BLaER1 (cell line): ENCODE measurements around the gene PLK5.

Experiments used
- H3K27ac ChIP-seq: shearing (Covaris generic); formaldehyde crosslinking; 2 replicates; pipeline ENCODE4 v1.8.1; 2022
- H3K27me3 ChIP-seq: shearing (Covaris generic); formaldehyde crosslinking; 2 replicates; pipeline ENCODE4 v1.8.1; 2022
- H3K36me3 ChIP-seq: shearing (Covaris generic); formaldehyde crosslinking; 2 replicates; pipeline ENCODE4 v1.8.1; 2022
- H3K4me1 ChIP-seq: shearing (Covaris generic); formaldehyde crosslinking; 2 replicates; pipeline ENCODE4 v1.8.1; 2022
- H3K4me2 ChIP-seq: shearing (Covaris generic); formaldehyde crosslinking; 2 replicates; pipeline ENCODE4 v1.8.1; 2022
- H3K4me3 ChIP-seq: shearing (Covaris generic); formaldehyde crosslinking; 2 replicates; pipeline ENCODE4 v1.8.1; 2022
- H3K9ac ChIP-seq: shearing (Covaris generic); formaldehyde crosslinking; 2 replicates; pipeline ENCODE4 v1.8.1; 2022
- H3K9me3 ChIP-seq: shearing (Covaris generic); formaldehyde crosslinking; 2 replicates; pipeline ENCODE4 v1.8.1; 2022
- H4K20me1 ChIP-seq: shearing (Covaris generic); formaldehyde crosslinking; 2 replicates; pipeline ENCODE4 v1.8.1; 2022
- Cebpa-rat ChIP-seq: shearing (Covaris generic); IDR thresholded peaks from 2 replicates; pipeline ENCODE4 v1.8.1; 2022

The PLK5 gene

DNA sequence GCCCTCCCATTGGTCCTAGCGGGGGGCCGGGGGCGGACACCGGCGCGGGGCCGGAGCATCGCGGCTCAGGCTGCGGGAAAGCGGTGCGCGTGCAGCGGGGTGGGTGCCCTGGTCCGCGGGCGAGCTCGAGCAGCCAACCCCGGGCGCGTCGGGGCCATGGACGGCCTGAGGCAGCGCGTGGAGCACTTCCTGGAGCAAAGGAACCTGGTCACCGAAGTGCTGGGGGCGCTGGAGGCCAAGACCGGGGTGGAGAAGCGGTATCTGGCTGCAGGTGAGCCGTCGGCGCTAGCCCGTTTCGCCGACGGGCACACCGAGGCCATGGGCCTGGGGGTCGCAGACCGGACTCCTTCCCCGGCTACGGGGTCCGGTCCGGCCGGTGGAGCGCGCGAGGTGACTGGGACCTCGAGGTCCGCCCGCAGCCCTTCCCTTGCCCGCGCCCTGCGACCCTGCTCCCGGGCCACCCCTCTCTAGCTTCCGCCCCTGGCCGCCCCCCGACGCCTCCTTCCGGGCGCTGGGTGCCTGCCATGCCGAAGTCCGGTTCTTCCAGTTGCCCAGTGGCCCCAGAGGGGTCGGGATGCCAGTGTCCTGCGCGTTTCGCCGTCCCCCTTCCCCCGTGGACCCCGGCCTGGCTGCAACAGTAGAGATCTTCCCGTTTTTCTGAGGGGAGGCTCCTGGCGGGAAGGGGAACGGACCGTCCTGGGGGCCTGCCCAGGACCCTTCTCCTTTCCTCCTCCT is 32.6 kb upstream of the PLK5 start, which contains the start of gene REEP6:
Gene REEP6, plus strand, starts transcription at position 68 of the 735 bp plus-strand sequence. Its CDS starts 89 bp downstream, at position 157.
- Histone ChIP-seq H3K4me3 (peak within 1 kb of the TSS; percentile 72), H3K4me1 (peaks cover 37% of the 10 kb centered on the region), H3K27ac (peak within 1 kb of the TSS; percentile 88), H3K4me2 (peak within 1 kb of the TSS; percentile 97), H4K20me1 (peaks cover 14% of the 10 kb centered on the region), H3K9me3 (no peaks in the 10 kb centered on the region), H3K27me3 (peaks cover 3% of the 10 kb centered on the region; the same call in 1 of the 2 replicates), H3K9ac (peak within 1 kb of the TSS; percentile 75), H3K36me3 (0 out of 2 replicates have a peak, but pooled peaks cover 5% of the 10 kb centered on the region)
- no peak for TF ChIP-seq Cebpa-rat

GRCh38 chr19:1491849-1492170 is 32.1 kb upstream of the PLK5 start:
- Histone ChIP-seq H3K9ac (no peak overlapping the region), H3K9me3 (no peaks in the 10 kb centered on the region), H3K36me3 (0 out of 2 replicates have a peak, but pooled peaks cover 2% of the 10 kb centered on the region), H3K27ac (no peak overlapping the region), H3K4me3 (peak overlapping the region; percentile 65), H4K20me1 (peaks cover 14% of the 10 kb centered on the region), H3K27me3 (peaks cover 3% of the 10 kb centered on the region; the same call in 1 of the 2 replicates), H3K4me2 (peak overlapping the region; percentile 96), H3K4me1 (peaks cover 42% of the 10 kb centered on the region)
- TF ChIP-seq Cebpa-rat: no peak

- Histone ChIP-seq H3K27ac (no peak overlapping the region), H4K20me1 (peaks cover 14% of the 10 kb centered on the region), H3K36me3 (no peaks in the 10 kb centered on the region), H3K9me3 (no peaks in the 10 kb centered on the region), H3K4me3 (no peak overlapping the region), H3K4me1 (peaks cover 49% of the 10 kb centered on the region), H3K4me2 (no peak overlapping the region), H3K9ac (no peak overlapping the region), H3K27me3 (peaks cover 3% of the 10 kb centered on the region; the same call in 1 of the 2 replicates)
- TF ChIP-seq Cebpa-rat: no peak
Observed at GRCh38 chr19:1492474-1493006, 31.3 kb upstream of the PLK5 start.

- H3K4me1 ChIP-seq: peaks cover 44% of the 10 kb centered on the region
- no peak for TF ChIP-seq Cebpa-rat
- no peak overlapping the region for H3K4me3 ChIP-seq
- no peak overlapping the region for H3K27ac ChIP-seq
- no peak overlapping the region for H3K4me2 ChIP-seq
- peaks cover 3% of the 10 kb centered on the region; the same call in 1 of the 2 replicates for H3K27me3 ChIP-seq
- no peaks in the 10 kb centered on the region for H3K36me3 ChIP-seq
- H3K9ac ChIP-seq: no peak overlapping the region
- H4K20me1 ChIP-seq: peaks cover 14% of the 10 kb centered on the region
- no peaks in the 10 kb centered on the region for H3K9me3 ChIP-seq
Observed at GRCh38 chr19:1494115-1494815, 29.6 kb upstream of the PLK5 start.

- no peak for TF ChIP-seq Cebpa-rat
- Histone ChIP-seq H3K4me3 (no peak overlapping the region), H3K9ac (no peak overlapping the region)
Observed at GRCh38 chr19:1495051-1495798, 28.7 kb upstream of the PLK5 start.

DNA sequence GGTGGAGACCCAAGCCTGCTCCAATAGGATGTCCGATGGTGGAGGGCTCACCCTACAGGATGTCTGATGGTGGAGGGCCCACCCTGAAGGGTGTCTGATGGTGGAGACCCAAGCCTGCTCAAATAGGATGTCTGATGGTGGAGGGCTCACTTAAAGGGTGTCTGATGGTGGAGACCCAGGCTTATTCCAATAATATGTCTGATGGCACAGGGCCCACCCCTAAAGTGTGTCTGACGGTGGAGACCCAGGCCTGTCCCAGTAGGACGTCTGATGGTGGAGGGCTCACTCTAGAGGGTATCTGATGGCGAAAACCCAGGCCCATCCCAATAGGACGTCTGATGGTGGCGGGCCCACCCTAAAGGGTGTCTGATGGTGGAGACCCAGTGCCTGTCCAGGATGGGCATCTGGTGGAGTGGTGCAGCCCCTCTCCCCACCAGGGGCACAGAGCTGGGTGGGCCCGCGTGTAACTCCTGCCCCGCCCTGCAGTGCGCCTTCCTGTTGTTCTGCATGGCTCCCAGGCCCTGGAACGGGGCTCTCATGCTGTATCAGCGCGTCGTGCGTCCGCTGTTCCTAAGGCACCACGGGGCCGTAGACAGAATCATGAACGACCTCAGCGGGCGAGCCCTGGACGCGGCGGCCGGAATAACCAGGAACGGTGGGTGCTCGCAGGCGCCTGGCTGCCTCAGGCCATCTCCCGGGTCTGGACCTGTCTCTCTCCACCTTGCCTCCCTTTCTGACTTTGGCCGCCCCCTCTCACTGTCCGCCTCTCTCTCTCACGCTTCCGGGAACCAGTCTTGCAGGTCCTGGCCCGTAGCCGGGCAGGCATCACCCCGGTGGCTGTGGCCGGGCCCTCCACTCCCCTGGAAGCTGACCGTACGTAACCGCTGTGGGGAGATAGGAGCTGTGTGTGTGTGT is 27.8 kb upstream of the PLK5 start:
- Histone ChIP-seq H3K9me3 (peaks cover 7% of the 10 kb centered on the region; the same call in 1 of the 2 replicates), H3K4me3 (no peak overlapping the region), H4K20me1 (peaks cover 14% of the 10 kb centered on the region), H3K36me3 (no peaks in the 10 kb centered on the region), H3K27ac (no peak overlapping the region), H3K9ac (no peak overlapping the region), H3K4me2 (no peak overlapping the region), H3K4me1 (peaks cover 38% of the 10 kb centered on the region), H3K27me3 (peaks cover 3% of the 10 kb centered on the region; the same call in 1 of the 2 replicates)
- TF ChIP-seq Cebpa-rat: no peak

More at GRCh38 chr19:1495051-1495798, 28.7 kb upstream of the PLK5 start:
- H3K27me3 ChIP-seq: peaks cover 3% of the 10 kb centered on the region; the same call in 1 of the 2 replicates
- H3K36me3 ChIP-seq: no peaks in the 10 kb centered on the region
- peaks cover 36% of the 10 kb centered on the region for H3K4me1 ChIP-seq
- H3K27ac ChIP-seq: no peak overlapping the region
- no peak overlapping the region for H3K4me2 ChIP-seq
- H4K20me1 ChIP-seq: peaks cover 14% of the 10 kb centered on the region
- peaks cover 6% of the 10 kb centered on the region; the same call in 1 of the 2 replicates for H3K9me3 ChIP-seq

GRCh38 chr19:1496714-1497577 is 26.9 kb upstream of the PLK5 start:
- Histone ChIP-seq H3K4me2 (peak overlapping the region; percentile 81), H3K4me1 (peaks cover 34% of the 10 kb centered on the region), H3K9me3 (peaks cover 7% of the 10 kb centered on the region; the same call in 1 of the 2 replicates), H3K36me3 (no peaks in the 10 kb centered on the region), H3K27ac (peak overlapping the region; percentile 29; the same call in 1 of the 2 replicates), H3K27me3 (no peaks in the 10 kb centered on the region), H3K4me3 (no peak overlapping the region; the same call in 1 of the 2 replicates), H3K9ac (peak overlapping the region; percentile 18; the same call in 1 of the 2 replicates), H4K20me1 (peaks cover 8% of the 10 kb centered on the region; the same call in 1 of the 2 replicates)
- TF ChIP-seq Cebpa-rat: no peak
